K562 (cell line): ENCODE data around the gene ANK2. TPM values are rescaled to one million over a fixed set of nuclear protein-coding genes. Genes with fewer than 3 reads are reported as not detected.

Experiments used
- ATAC-seq: fragments of 200-7000 bp; cut with Tn5 transposase; 3 replicates; pipeline ENCODE4 v1.9.1; 2020; ENCODE audit warnings: moderate library complexity
- BruUV-seq: library from RNA; stranded (reverse); fragments of 400-500 nt; replicated peaks from 2 replicates; lab custom pipeline; 2021; lab: Mats Ljungman, UMichigan
- CTCF ChIA-PET: fragments of 300-600 bp; formaldehyde crosslinking; extraction: SDS; loops from one replicate; lab custom pipeline; 2021; ENCODE audit warnings: low intra/inter-chr PET ratio; lab: Yijun Ruan, JAX
- POLR2A ChIA-PET: fragments of 300-600, 350-650 bp; sonication (Branson Sonifier 250); formaldehyde crosslinking; extraction: SDS; loops from one replicate; lab custom pipeline; 2021; ENCODE audit warnings: antibody characterized with exemption, inconsistent platforms; lab: Yijun Ruan, JAX
- DNase-seq, 4 experiments: peaks; one replicate each; pipeline versions ENCODE4 v3.0.0 to v3.0.0-alpha.2; 2011 to 2018; ENCODE audit warnings: low spot score in 3 of 4, mixed read lengths in 3 of 4; ENCODE audit errors: extremely low read depth in 1 of 4
- FAIRE-seq: peaks from 2 replicates; lab custom pipeline; 2011; peaks lifted over from hg19 to GRCh38; lab: Jason Lieb, UNC
- H2AFZ ChIP-seq: 2 replicates; pipeline ENCODE4 v1.6.0; 2011; ENCODE audit warnings: low read depth, low read length, control low read depth, inconsistent platforms
- H3K27ac ChIP-seq: fragments of 200-600 bp; 3 replicates; pipeline ENCODE4 v1.8.0; 2011; ENCODE audit warnings: low read depth, mild to moderate bottlenecking, control low read depth, inconsistent platforms, low read length, moderate library complexity, mixed read lengths; ENCODE audit errors: extremely low read depth
- H3K27me3 ChIP-seq, 2 experiments: fragments of 300-600 bp in 1 of 2; 2 replicates in 1 of 2; 3 replicates in 1 of 2; pipeline versions ENCODE4 v1.6.0 to v1.8.0; 2011; ENCODE audit warnings: inconsistent platforms in 2 of 2, low read length in 2 of 2, mild to moderate bottlenecking in 1 of 2, mixed read lengths in 1 of 2, moderate library complexity in 1 of 2; ENCODE audit not compliant: control insufficient read depth in 2 of 2, insufficient read depth in 2 of 2
- H3K36me3 ChIP-seq: fragments of 300-600 bp; 3 replicates; pipeline ENCODE4 v1.8.0; 2011; ENCODE audit warnings: mild to moderate bottlenecking, low read length, inconsistent platforms; ENCODE audit not compliant: control insufficient read depth, insufficient read depth
- H3K4me1 ChIP-seq, 2 experiments: fragments of 200-600 bp in 1 of 2; replicated peaks in 1 of 2; 2 replicates in 1 of 2; 3 replicates in 1 of 2; pipeline versions ENCODE4 v1.5.1 to v1.8.0; 2011; ENCODE audit warnings: inconsistent platforms in 2 of 2, low read length in 2 of 2, mild to moderate bottlenecking in 1 of 2, mixed read lengths in 1 of 2, moderate library complexity in 1 of 2; ENCODE audit not compliant: control insufficient read depth in 2 of 2, insufficient read depth in 2 of 2
- H3K4me2 ChIP-seq: 2 replicates; pipeline ENCODE4 v1.6.1; 2011; ENCODE audit warnings: low read length, control low read depth, inconsistent platforms, mixed read lengths; ENCODE audit not compliant: insufficient read depth
- H3K4me3 ChIP-seq: fragments of 200-600 bp; sonication (generic), shearing (Covaris generic); 2 replicates; pipeline ENCODE4 v1.5.1; 2016; ENCODE audit warnings: control low read depth, inconsistent platforms
- H3K79me2 ChIP-seq: fragments of 200-600 bp; 3 replicates; pipeline ENCODE4 v1.8.0; 2011; ENCODE audit warnings: low read length, inconsistent platforms; ENCODE audit not compliant: control insufficient read depth, insufficient read depth
- H3K9ac ChIP-seq, 2 experiments: 2 replicates each; pipeline versions ENCODE4 v1.6.0 to v1.6.1; 2011; ENCODE audit warnings: low read depth in 2 of 2, low read length in 2 of 2, control low read depth in 1 of 2, inconsistent platforms in 1 of 2, mild to moderate bottlenecking in 1 of 2, mixed read lengths in 1 of 2; ENCODE audit not compliant: insufficient read depth in 1 of 2
- H3K9me1 ChIP-seq: one replicate; pipeline ENCODE4 v1.6.0; 2011; ENCODE audit warnings: inconsistent platforms, mild to moderate bottlenecking, low read length, moderate library complexity; ENCODE audit not compliant: control insufficient read depth, insufficient read depth
- H3K9me3 ChIP-seq: replicated peaks from 2 replicates; pipeline ENCODE4 v1.5.1; 2011; ENCODE audit warnings: low read depth, low read length, inconsistent platforms; ENCODE audit not compliant: control insufficient read depth, insufficient read depth
- H4K20me1 ChIP-seq: replicated peaks from 2 replicates; pipeline ENCODE4 v1.6.1; 2011; ENCODE audit warnings: low read length, inconsistent platforms, mixed read lengths; ENCODE audit not compliant: control insufficient read depth, insufficient read depth
- CBFA2T3 ChIP-seq: fragments of 450-650 bp; IDR thresholded peaks from 2 replicates; pipeline ENCODE4 v1.6.1; 2017
- CREBBP ChIP-seq: IDR thresholded peaks from one replicate; pipeline ENCODE4 v1.6.1; 2012; ENCODE audit warnings: low read depth, mild to moderate bottlenecking, control low read depth, inconsistent platforms, low read length
- DNMT1 ChIP-seq: fragments of 450-650 bp; IDR thresholded peaks from 2 replicates; pipeline ENCODE4 v1.6.1; 2016; ENCODE audit warnings: antibody characterized with exemption, mild to moderate bottlenecking
- JUND ChIP-seq, 2 experiments: IDR thresholded peaks; 2 replicates in 1 of 2; 3 replicates in 1 of 2; pipeline ENCODE4 v1.6.1; 2011; ENCODE audit warnings: borderline replicate concordance in 2 of 2, low read depth in 2 of 2, low read length in 2 of 2, improper control_type of control experiment in 1 of 2, missing biosample characterization in 1 of 2, missing genetic modification characterization in 1 of 2, missing genetic modification reagents in 1 of 2
- PHB ChIP-seq: fragments of 250-450 bp; sonication (Bioruptor Pico); IDR thresholded peaks from 2 replicates; pipeline ENCODE4 v1.5.0; 2021
- RFX5 ChIP-seq: IDR thresholded peaks from 2 replicates; pipeline ENCODE4 v1.6.1; 2011; ENCODE audit warnings: low read depth, mild to moderate bottlenecking, improper control_type of control experiment, low read length
- SP1 ChIP-seq: sonication (generic); formaldehyde crosslinking; IDR thresholded peaks from 2 replicates; pipeline ENCODE4 v1.8.1; 2022; ENCODE audit warnings: mild to moderate bottlenecking, missing genetic modification reagents
- TCF7 ChIP-seq: sonication (generic); IDR thresholded peaks from 2 replicates; pipeline ENCODE4 v1.6.1; 2016; ENCODE audit warnings: antibody characterized with exemption, borderline replicate concordance
- ZBTB34 ChIP-seq: fragments of 250-450 bp; sonication (Bioruptor Pico); IDR thresholded peaks from 2 replicates; pipeline ENCODE4 v1.8.0; 2021; ENCODE audit warnings: mild to moderate bottlenecking, moderate library complexity
- ZEB2 ChIP-seq: fragments of 450-650 bp; IDR thresholded peaks from 2 replicates; pipeline ENCODE4 v1.6.1; 2016
- ZNF274 ChIP-seq: IDR thresholded peaks from 2 replicates; pipeline ENCODE4 v1.6.1; 2011; ENCODE audit warnings: low read depth, mild to moderate bottlenecking, low read length, moderate library complexity, borderline replicate concordance
- WGBS: fragments of 100-300 bp; shearing (Covaris generic); methylation state at CpG from one replicate; pipeline ENCODE4 v1.1.6; 2016; ENCODE audit warnings: low coverage, mixed read lengths; ENCODE audit not compliant: insufficient coverage; ENCODE audit errors: missing lambda C conversion rate; 5-methylcytosine and 5-hydroxymethylcytosine counted together
- in situ Hi-C: fragments of 300-500 bp; cut with MboI; formaldehyde crosslinking; loops from 4 replicates; pipeline ENCODE4 v1.15.0; 2018; ENCODE audit warnings: inconsistent platforms, mixed read lengths
- intact Hi-C: fragments of 100-400 bp; cut with micrococcal nuclease; formaldehyde crosslinking; loops from 2 replicates; pipeline ENCODE4 v1.14.2; 2022
- polyA plus RNA-seq, 8 experiments: library from polyadenylated mRNA; depleted of rRNA in 4 of 8; stranded (reverse) in 5 of 8; unstranded in 3 of 8; fragments of >200 nt; fragmentation: Nextera tagmentation in 2 of 8; fragmentation: Illumina TruSeq in 1 of 8; extraction: Ambion mirVana in 2 of 8; extraction: Trizol in 1 of 8; gene quantifications; 2 replicates each; pipeline versions ENCODE4 v1.2.1 to v1.2.3, GENCODE V29; 2011 to 2014; ENCODE audit warnings: inconsistent platforms in 1 of 8, missing spikeins in 1 of 8
- total RNA-seq, 7 experiments: library from RNA; depleted of rRNA in 6 of 7; stranded (reverse); fragments of >200 nt in 6 of 7; fragmentation: Illumina TruSeq in 2 of 7; extraction: Trizol in 2 of 7; gene quantifications; 2 replicates each; pipeline versions ENCODE4 v1.2.1 to v1.2.3, GENCODE V29; 2011 to 2021; ENCODE audit warnings: low replicate concordance in 1 of 7
- TF ChIP-seq, protein P1 (sequence below): IDR thresholded peaks from 3 replicates; pipeline ENCODE4 v1.6.1; 2011; ENCODE audit warnings: borderline replicate concordance, mild to moderate bottlenecking; ENCODE audit not compliant: insufficient read length, insufficient read depth

Gene ANK2
- total and polyA plus RNA-seq, 9 of the 15 experiments (the other 6 are each of a cell fraction or from before 2014, with no cell fraction given): 0.07 to 0.24 TPM; not detected in 7

- no peak for TF ChIP-seq JUND (IDR thresholded peaks at IDR 0.05; ENCODE audit: borderline replicate concordance, low read depth, low read length)
- no peak for TF ChIP-seq JUND (tag; IDR thresholded peaks at IDR 0.05; ENCODE audit: borderline replicate concordance, low read depth, low read length)
- no peak for TF ChIP-seq RFX5
- no peak for TF ChIP-seq ZEB2
- no peak for TF ChIP-seq ZNF274
- TF ChIP-seq CREBBP: no peak
- no peak for TF ChIP-seq CBFA2T3
- TF ChIP-seq, all 486 proteins: peak for 0
Measured at GRCh38 chr4:113020966-113021365, 28.5 kb upstream of the ANK2 start (continued).

GRCh38 chr4:113024388-113024787, 25.1 kb upstream of the ANK2 start:
- BruUV-seq: no TSS peak
- ChIA-PET POLR2A (no interaction called here), CTCF (interaction anchor here (0.7 kb wide), 1 partner anchor 194 kb away, joined by 3 read pairs; no protein-coding TSS in a partner anchor)
- TF ChIP-seq, protein P1, sequence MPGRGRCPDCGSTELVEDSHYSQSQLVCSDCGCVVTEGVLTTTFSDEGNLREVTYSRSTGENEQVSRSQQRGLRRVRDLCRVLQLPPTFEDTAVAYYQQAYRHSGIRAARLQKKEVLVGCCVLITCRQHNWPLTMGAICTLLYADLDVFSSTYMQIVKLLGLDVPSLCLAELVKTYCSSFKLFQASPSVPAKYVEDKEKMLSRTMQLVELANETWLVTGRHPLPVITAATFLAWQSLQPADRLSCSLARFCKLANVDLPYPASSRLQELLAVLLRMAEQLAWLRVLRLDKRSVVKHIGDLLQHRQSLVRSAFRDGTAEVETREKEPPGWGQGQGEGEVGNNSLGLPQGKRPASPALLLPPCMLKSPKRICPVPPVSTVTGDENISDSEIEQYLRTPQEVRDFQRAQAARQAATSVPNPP: no peak
- TF ChIP-seq DNMT1 (no peak), TCF7 (no peak), ZBTB34 (CRISPR knock-in tag) (no peak), PHB (CRISPR knock-in tag) (no peak), SP1 (CRISPR knock-in tag) (no peak)

More at GRCh38 chr4:113024388-113024787, 25.1 kb upstream of the ANK2 start:
- intact Hi-C loops: no loop called here
- Histone ChIP-seq H3K4me2 (no peak overlapping the region), H3K36me3 (no peaks in the 10 kb centered on the region), H4K20me1 (no peaks in the 10 kb centered on the region), H3K4me1 (no peaks in the 10 kb centered on the region), H3K9me3 (no peaks in the 10 kb centered on the region; the same call in 1 of the 2 replicates), H3K79me2 (no peaks in the 10 kb centered on the region), H2AFZ (no peak overlapping the region), H3K9ac (no peak overlapping the region), H3K27ac (no peak overlapping the region), H3K4me3 (no peak overlapping the region), H3K27me3 (no peaks in the 10 kb centered on the region), H3K9me1 (no peaks in the 10 kb centered on the region)
- FAIRE-seq: no peak
- ATAC-seq: no peak
- no peak for DNase-seq
- in situ Hi-C loops: no loop called here
- 0% methylated on average over 1 of the region's 1 CpG for WGBS
